ENCODE data around the gene PCDH18.
"Not testable (repeated sequence)": the region's sequence is repeated elsewhere in the genome, so short reads cannot be mapped to it uniquely, and the experiment has no call there.

The PCDH18 gene, protein sequence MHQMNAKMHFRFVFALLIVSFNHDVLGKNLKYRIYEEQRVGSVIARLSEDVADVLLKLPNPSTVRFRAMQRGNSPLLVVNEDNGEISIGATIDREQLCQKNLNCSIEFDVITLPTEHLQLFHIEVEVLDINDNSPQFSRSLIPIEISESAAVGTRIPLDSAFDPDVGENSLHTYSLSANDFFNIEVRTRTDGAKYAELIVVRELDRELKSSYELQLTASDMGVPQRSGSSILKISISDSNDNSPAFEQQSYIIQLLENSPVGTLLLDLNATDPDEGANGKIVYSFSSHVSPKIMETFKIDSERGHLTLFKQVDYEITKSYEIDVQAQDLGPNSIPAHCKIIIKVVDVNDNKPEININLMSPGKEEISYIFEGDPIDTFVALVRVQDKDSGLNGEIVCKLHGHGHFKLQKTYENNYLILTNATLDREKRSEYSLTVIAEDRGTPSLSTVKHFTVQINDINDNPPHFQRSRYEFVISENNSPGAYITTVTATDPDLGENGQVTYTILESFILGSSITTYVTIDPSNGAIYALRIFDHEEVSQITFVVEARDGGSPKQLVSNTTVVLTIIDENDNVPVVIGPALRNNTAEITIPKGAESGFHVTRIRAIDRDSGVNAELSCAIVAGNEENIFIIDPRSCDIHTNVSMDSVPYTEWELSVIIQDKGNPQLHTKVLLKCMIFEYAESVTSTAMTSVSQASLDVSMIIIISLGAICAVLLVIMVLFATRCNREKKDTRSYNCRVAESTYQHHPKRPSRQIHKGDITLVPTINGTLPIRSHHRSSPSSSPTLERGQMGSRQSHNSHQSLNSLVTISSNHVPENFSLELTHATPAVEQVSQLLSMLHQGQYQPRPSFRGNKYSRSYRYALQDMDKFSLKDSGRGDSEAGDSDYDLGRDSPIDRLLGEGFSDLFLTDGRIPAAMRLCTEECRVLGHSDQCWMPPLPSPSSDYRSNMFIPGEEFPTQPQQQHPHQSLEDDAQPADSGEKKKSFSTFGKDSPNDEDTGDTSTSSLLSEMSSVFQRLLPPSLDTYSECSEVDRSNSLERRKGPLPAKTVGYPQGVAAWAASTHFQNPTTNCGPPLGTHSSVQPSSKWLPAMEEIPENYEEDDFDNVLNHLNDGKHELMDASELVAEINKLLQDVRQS

DNA sequence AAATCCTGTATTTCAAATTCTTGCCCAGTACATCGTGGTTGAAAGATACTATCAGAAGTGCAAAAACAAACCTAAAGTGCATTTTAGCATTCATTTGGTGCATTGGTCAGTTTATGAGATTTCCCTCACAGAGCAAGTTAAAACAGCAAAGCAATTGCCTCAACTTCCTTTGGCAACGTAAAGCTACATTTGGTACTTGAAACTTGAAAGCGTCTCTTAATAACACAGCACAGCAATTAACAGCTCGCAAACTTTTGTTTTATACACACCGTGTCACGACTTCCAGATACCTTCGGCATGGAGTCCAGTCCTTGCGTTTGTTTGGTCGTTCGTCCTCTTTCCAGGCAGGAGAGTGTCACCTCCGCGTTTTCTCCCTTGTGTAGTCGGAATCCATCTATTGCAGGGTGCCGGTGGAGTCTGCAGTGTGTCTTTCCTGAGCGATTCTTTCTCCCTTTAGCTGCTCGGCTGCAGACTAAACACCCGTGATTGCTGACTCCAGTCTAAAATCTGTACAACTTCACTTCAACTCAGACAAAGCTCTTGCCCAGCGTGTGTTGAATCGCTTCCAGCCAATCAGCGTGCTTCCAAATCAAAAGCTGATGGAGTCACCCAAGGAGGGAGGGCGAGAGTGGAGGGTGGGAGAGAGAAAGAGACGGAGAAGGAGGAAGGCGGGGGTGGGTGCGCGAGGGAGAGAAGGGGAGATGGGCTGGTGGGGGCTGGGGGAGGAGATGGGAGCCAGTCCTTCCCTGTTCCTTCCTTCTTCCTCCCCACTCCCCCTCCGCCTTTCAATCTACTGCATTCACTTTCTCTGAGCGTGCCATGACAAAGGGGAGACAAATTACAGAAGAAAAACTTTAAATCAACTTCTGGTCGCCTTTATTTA lies at the start of gene PCDH18:
TSS of gene PCDH18 (minus strand) at position 509 of the 883 bp plus-strand sequence. CDS start at position 103, 406 bp downstream.
- no peak within 1 kb of the TSS for H3K4me3 Mint-ChIP-seq
- H3K27ac Mint-ChIP-seq: no peak within 1 kb of the TSS
- ATAC-seq (peak; percentile 40), DNase-seq (peak; percentile 5 to 9)
- no peaks in the 10 kb centered on the region for H3K9me3 Mint-ChIP-seq
- H3K4me1 Mint-ChIP-seq: no peaks in the 10 kb centered on the region
- peaks cover 7% of the 10 kb centered on the region for H3K27me3 Mint-ChIP-seq

DNA sequence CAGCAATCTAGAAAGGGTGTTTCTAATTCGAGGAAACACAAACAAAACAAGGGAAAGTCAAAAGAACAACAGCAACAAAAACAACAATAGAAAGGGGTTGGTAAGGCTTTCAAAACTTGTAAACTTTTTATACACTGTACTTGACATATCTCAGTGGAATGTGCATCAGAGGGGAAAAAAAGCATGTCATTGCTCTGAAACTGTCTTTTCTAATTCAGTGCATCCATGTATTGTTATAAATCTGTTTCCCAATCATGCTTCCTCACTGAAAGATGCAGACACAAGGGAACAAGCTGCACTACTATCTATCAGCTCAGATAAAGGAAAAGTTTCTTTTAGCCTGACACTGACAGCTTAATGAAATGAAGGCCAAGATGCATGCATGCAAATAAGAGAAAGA lies 44.2 kb upstream of the PCDH18 start:
- peaks cover 13 to 17% of the 10 kb centered on the region in 2 donors for H3K9me3 Mint-ChIP-seq
- no peak overlapping the region for H3K4me3 Mint-ChIP-seq
- ATAC-seq: no peak
- H3K4me1 Mint-ChIP-seq: no peaks in the 10 kb centered on the region
- H3K27me3 Mint-ChIP-seq: no peaks in the 10 kb centered on the region
- DNase-seq: no peak
- H3K27ac Mint-ChIP-seq: no peak overlapping the region

DNA sequence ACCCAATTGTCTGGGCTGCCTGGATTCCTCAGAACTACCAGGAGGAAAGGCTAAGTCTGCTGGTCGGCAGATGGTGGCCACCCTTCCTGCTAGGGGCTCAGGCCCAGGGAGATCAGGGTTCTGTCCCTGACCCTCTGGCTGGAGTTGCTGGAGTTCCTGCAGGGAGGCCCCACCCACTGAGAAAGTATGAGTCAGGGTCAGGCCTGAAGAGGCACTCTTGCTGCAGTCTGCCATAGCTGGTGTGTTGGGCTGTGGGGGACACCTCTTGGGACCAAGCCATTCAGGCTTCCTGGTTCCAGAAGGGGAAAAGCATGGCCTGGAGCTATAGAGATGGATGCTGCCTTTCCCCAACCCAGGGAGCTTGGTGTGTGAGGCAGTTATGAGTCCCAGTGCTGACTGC lies 40.4 kb upstream of the PCDH18 start:
- H3K4me3 Mint-ChIP-seq: no peak overlapping the region
- H3K4me1 Mint-ChIP-seq: no peaks in the 10 kb centered on the region
- no peak overlapping the region for H3K27ac Mint-ChIP-seq
- no peaks in the 10 kb centered on the region for H3K27me3 Mint-ChIP-seq
- H3K9me3 Mint-ChIP-seq: peaks cover 17 to 19% of the 10 kb centered on the region in 2 donors
- no peak for DNase-seq
- no peak for ATAC-seq

DNA sequence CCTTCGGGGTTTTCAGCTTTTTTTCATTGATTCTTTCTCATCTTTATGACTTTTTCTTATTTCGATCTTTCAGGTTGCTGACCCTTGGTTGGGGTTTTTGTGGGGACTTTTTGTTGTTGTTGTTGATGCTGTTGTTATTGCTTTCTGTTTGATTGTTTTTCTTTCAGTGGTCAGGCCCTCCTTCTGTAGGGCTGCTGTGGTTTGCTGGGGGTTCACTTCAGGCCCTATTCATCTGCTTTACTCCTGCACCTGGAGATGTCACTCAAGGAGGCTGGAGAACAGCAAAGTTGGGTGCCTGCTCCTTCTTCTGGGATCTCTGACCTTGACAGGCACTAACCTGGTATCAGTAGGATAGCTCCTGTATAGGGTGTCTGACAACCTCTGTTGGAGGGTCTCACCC lies 39.9 kb upstream of the PCDH18 start:
- DNase-seq (no peak), ATAC-seq (no peak)
- peaks cover 17 to 19% of the 10 kb centered on the region in 2 donors for H3K9me3 Mint-ChIP-seq
- H3K27me3 Mint-ChIP-seq: no peaks in the 10 kb centered on the region
- peak overlapping the region in 1 of 2 donors; percentile 16 for H3K27ac Mint-ChIP-seq
- H3K4me1 Mint-ChIP-seq: no peaks in the 10 kb centered on the region
- H3K4me3 Mint-ChIP-seq: no peak overlapping the region

DNA sequence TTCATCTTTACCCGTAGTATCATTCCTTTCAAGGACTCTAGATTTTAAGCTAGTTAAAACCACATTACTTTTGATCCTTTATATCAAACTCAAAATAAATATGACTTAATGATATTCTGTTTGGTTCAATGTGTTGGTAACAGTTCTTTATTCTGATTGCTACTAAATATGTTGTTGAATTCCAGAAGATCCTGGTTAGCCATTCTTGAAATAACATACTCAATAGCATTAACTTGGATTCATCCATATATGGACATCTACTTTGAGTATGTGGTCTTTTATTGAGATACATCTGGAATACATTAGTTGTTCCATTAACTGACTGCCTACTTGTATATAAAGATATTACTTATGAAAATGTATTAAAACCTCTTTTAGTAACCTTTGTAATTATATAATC lies 27.5 kb upstream of the PCDH18 start:
- no peaks in the 10 kb centered on the region for H3K4me1 Mint-ChIP-seq
- DNase-seq (no peak), ATAC-seq (no peak)
- no peaks in the 10 kb centered on the region for H3K27me3 Mint-ChIP-seq
- H3K9me3 Mint-ChIP-seq: peaks cover 0 to 6% of the 10 kb centered on the region in 2 donors
- H3K4me3 Mint-ChIP-seq: no peak overlapping the region
- no peak overlapping the region for H3K27ac Mint-ChIP-seq

DNA sequence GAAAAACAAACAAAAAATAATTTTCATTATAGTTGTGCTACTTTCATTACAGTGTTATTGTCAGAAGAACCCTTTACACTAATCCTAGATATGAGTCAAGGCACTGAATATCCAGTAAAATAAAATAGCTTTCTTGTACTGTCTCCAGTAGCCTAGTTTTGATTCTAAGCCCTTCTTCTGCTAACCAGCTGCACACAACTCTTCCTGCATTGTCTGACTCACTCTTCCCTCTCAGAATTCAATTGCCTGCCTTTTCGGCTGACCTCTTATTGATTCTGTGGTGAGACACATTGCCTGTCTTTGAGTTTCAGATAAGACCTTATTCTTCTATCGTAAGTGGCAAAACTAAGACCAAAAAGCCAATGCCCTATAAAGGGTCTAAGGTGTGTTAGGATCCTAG lies 26.7 kb upstream of the PCDH18 start:
- Mint-ChIP-seq H3K9me3 (peaks cover 0 to 5% of the 10 kb centered on the region in 2 donors), H3K4me1 (no peaks in the 10 kb centered on the region), H3K27ac (no peak overlapping the region), H3K27me3 (no peaks in the 10 kb centered on the region), H3K4me3 (no peak overlapping the region)
- no peak for ATAC-seq
- DNase-seq: no peak

DNA sequence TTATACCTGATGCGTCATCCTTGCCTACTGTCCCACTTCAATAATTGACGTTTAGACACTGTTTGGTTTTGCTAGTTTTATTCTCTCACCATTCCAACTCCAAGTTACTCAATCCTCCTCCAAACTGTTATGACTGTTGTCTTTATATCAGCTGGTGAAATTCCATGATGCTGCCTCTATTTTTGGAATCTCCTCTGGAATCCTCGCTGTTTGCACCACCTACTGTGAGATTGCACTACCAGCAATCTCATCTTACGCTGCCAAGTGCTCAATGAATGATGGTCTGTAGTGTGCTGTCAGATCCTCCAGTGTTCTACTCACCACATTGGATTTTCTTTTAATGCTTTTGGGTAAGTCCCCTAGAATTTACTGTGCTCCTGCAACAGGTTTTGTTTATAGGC lies 13.2 kb upstream of the PCDH18 start:
- no peak for DNase-seq
- no peak for ATAC-seq

DNA sequence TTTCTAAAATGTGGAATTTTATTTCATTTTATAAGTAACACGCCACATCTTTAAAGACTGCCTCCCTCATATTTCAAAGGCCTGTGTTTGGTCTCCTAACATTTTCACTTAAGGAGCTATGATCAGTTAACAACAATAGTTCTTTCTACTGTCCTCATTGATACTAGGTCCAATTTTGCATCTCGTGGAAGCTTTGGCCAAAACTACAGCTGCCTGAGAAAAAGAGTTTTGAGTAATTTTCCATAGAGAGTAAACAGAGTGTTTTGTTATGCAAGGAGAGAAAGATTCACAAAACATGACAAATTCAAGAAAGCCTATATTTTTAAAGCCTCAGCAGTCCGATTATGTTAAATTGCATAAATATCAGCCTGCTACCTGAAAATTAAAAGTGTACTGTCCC lies 11.4 kb upstream of the PCDH18 start:
- Mint-ChIP-seq H3K4me3 (no peak overlapping the region), H3K4me1 (no peaks in the 10 kb centered on the region), H3K27me3 (no peaks in the 10 kb centered on the region), H3K9me3 (no peaks in the 10 kb centered on the region), H3K27ac (no peak overlapping the region)
- DNase-seq: no peak
- ATAC-seq: no peak

More for the DNA sequence above, 13.2 kb upstream of the PCDH18 start:
- Mint-ChIP-seq H3K9me3 (no peaks in the 10 kb centered on the region), H3K4me3 (no peak overlapping the region), H3K27ac (no peak overlapping the region), H3K4me1 (no peaks in the 10 kb centered on the region), H3K27me3 (no peaks in the 10 kb centered on the region)

DNA sequence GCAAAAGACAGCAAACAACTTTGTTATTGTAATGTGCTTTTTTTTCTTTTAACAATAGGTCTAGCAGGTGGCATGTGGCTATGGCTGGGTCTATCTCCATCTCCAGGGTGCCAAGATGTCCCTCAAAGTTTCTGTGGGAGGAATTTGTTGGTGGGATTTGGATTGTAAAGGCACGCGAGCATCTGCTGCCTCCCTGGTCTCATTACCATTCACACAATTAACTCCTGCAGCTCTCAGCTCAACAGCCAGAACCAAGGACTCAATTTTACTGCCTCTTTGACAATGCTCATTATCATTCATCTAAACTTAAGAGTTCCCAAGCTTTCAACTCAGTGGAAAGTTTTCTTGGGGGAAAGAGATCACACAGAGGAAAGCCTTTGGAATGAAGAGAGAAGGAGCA lies 10.9 kb upstream of the PCDH18 start:
- Mint-ChIP-seq H3K27me3 (no peaks in the 10 kb centered on the region), H3K27ac (no peak overlapping the region), H3K4me1 (no peaks in the 10 kb centered on the region), H3K9me3 (no peaks in the 10 kb centered on the region), H3K4me3 (no peak overlapping the region)
- ATAC-seq (no peak), DNase-seq (no peak)

DNA sequence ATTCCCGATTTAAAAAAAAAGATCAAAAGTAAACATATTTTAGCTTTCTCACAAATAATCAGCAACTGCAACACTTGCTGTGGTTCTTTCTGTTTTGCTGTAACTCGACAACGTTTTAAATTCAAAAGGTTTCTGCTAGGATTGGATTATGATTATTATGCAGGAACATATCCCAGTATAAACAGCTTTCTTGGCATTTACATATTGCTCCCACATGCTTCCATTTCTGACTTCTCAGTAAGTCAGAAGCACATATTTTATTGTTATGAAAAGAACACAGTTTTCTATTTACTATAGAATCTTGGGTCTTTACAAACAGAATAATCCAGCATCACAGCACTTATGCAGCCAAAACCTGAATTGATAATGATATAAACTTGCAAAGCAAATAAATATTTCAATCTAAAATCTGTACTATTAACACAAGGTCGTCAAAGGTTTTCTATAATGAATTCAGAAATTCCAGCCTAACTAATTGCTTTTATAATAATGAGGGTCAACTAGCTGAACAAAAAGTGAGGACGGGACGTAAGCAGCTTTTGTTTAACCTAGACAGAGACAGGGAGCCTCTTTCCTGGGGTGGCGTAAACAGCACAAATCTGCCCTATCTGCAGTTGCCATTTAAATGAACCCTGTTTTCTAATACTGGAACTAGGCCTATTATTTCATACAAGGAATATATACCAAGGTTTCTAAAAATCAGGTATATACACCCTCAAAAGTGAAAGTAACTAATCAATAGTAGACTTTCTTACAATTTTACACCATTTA lies 9.8 kb upstream of the PCDH18 start:
- ATAC-seq (no peak), DNase-seq (no peak)
- no peaks in the 10 kb centered on the region for H3K4me1 Mint-ChIP-seq
- no peaks in the 10 kb centered on the region for H3K9me3 Mint-ChIP-seq
- no peak overlapping the region for H3K27ac Mint-ChIP-seq
- no peaks in the 10 kb centered on the region for H3K27me3 Mint-ChIP-seq
- H3K4me3 Mint-ChIP-seq: no peak overlapping the region

DNA sequence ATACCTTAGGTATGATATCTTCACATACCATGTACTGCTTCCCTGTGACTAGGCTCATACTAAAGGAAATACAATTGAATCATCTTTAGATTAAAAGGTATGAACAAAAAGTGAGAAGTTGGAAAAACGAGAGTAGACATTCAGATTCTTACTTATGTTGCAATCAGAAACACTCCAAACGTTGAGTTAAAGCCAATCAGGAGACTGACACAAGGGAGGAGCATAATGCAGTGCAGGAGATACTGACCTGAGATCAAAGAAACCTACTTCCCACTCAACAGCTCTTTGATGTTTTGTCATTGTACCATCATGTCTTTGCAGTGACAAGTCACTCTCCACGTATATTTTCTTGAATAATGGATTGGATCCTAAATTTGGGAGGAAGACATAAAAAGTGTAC lies 8.9 kb upstream of the PCDH18 start:
- no peak overlapping the region for H3K27ac Mint-ChIP-seq
- no peak overlapping the region for H3K4me3 Mint-ChIP-seq
- DNase-seq: no peak
- H3K27me3 Mint-ChIP-seq: no peaks in the 10 kb centered on the region
- no peak for ATAC-seq
- H3K4me1 Mint-ChIP-seq: no peaks in the 10 kb centered on the region
- H3K9me3 Mint-ChIP-seq: no peaks in the 10 kb centered on the region

DNA sequence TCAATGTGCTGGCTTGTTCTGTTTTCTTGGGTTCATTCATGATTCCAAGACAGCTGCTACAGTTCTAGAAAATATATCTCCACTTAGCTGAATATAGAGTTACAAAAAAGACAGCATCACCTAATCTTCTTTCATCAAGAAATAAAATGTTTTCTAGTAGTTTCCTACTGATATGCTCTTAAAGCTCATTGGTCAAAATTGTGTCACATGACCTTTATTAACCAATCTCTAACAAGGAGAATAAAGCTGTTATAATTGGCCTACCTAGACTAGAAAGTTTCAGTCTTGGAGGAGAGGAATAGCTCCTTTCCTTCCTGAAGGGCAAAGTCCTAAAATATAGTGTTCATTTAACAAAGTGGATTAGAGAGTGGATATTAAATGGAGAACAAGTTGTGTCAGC lies 8.1 kb upstream of the PCDH18 start:
- no peaks in the 10 kb centered on the region for H3K27me3 Mint-ChIP-seq
- H3K9me3 Mint-ChIP-seq: no peaks in the 10 kb centered on the region
- DNase-seq: no peak
- H3K4me3 Mint-ChIP-seq: no peak overlapping the region
- no peaks in the 10 kb centered on the region for H3K4me1 Mint-ChIP-seq
- H3K27ac Mint-ChIP-seq: no peak overlapping the region
- ATAC-seq: no peak

DNA sequence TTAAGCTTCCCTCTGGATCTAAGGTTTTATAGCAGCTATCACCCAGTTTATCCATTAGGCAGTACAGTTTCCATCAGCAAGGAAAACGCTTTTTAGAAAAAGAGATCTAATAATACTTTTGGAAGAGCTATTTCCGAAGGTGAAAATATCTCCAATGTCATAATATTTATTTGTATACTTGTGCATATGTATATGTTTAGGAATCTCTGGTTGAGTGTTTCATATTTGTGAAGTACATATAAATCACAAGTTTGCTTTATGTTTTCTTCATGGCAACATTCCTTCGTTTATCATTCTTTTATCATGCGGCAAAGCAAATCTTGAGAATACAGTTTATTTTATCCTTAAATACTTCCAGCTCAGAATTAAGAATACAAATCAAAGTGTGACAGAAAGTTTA lies 6.2 kb upstream of the PCDH18 start:
- H3K27me3 Mint-ChIP-seq: no peaks in the 10 kb centered on the region
- no peak overlapping the region for H3K27ac Mint-ChIP-seq
- H3K9me3 Mint-ChIP-seq: no peaks in the 10 kb centered on the region
- no peaks in the 10 kb centered on the region for H3K4me1 Mint-ChIP-seq
- ATAC-seq: no peak
- no peak for DNase-seq
- H3K4me3 Mint-ChIP-seq: no peak overlapping the region

DNA sequence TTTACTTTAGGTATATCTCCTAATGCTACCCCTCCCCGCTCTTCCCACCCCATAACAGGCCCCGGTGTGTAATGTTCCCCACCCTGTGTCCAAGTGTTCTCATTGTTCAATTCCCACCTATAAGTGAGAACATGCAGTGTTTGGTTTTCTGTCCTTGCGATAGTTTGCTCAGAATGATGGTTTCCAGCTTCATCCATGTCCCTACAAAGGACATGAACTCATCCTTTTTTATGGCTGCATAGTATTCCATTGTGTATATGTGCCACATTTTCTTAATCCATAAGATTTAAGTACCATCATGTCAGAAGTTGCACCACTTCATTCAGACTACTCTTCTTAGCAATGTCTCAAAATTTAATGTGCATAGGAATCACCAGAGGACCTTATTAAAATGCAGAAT lies 5.5 kb upstream of the PCDH18 start:
- H3K4me3 Mint-ChIP-seq, DNase-seq, H3K9me3 Mint-ChIP-seq, H3K27me3 Mint-ChIP-seq, H3K27ac Mint-ChIP-seq, ATAC-seq, H3K4me1 Mint-ChIP-seq: not testable (repeated sequence)
